Vagina (tissue), 2 donors: ENCODE measurements around the gene KRT86.

Experiments
- CTCF ChIP-seq, 3 experiments: fragments of 450-650 bp in 2 of 3; fragments of 200-600 bp in 1 of 3; sonication (generic) in 1 of 3; IDR thresholded peaks; one replicate each; pipeline ENCODE4 v1.5.1; 2017 to 2019; ENCODE audit warnings: antibody characterized with exemption in 3 of 3, mild to moderate bottlenecking in 2 of 3, moderate library complexity in 2 of 3
- POLR2A ChIP-seq, 2 donors: fragments of 450-650 bp; IDR thresholded peaks; one replicate each; pipeline ENCODE4 v1.6.1; 2017; ENCODE audit warnings: antibody characterized with exemption in 2 of 2, mild to moderate bottlenecking in 2 of 2, moderate library complexity in 2 of 2
- POLR2AphosphoS5 ChIP-seq, 2 donors: sonication (generic); formaldehyde crosslinking; IDR thresholded peaks; one replicate each; pipeline ENCODE4 v1.9.0; 2017; ENCODE audit warnings: antibody characterized with exemption in 2 of 2, mild to moderate bottlenecking in 2 of 2, low read depth in 1 of 2; ENCODE audit not compliant: insufficient read depth in 1 of 2

DNA sequence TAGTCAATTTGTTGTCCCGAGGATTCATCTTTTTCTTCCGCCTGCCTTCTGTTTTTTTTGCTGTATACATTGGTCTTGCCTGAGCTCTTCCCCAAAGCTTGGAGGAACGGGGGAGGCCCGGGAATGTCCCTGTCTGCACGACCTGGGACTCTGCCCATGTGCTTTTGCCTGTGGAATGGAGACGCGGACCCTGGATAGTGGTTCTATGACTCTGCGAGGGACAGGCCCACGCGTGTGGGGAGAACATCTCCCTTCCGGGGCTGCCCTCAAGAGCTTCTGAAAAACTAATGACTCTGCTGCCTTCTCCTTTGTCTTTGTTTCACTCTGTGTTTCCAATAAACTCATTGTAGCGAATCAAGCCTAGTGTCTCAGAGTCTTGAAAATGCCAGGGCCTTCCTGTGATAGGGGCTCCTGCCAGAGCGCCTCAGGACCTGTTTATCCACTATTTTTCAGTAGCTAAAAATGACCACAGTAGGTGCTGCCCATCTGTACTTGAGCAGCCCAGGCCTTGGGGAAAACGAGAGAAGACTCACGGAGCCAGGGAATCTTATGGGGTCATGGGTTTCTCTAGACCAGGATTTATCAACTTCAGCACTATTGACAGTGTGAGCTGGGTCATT, 34.5 kb downstream of the KRT86 start:
- TF ChIP-seq CTCF (IDR thresholded peaks at IDR 0.05) (no peak), POLR2A (IDR thresholded peaks at IDR 0.05) (no peak), POLR2AphosphoS5 (IDR thresholded peaks at IDR 0.05; ENCODE audit: insufficient read depth in 1 of 2, low read depth in 1 of 2) (no peak)
